HCT116 (cell line): ENCODE data around the gene CHURC1. TPM values are rescaled to one million over a fixed set of nuclear protein-coding genes. Genes with fewer than 3 reads are reported as not detected.

Source experiments
- ATAC-seq: fragments of 200-7000 bp; cut with Tn5 transposase; 2 replicates; pipeline ENCODE4 v1.9.1; 2020; ENCODE audit warnings: mild to moderate bottlenecking, moderate library complexity
- BruUV-seq: library from RNA; stranded (reverse); fragments of 400-500 nt; replicated peaks from 2 replicates; lab custom pipeline; 2021; lab: Mats Ljungman, UMichigan
- CTCF ChIA-PET: fragments of 300-600 bp; sonication (Branson Sonifier 250); formaldehyde crosslinking; loops from one replicate; lab custom pipeline; 2021; ENCODE audit warnings: antibody characterized with exemption; lab: Charles Lee
- POLR2A ChIA-PET: fragments of 300-600, 350-600 bp; sonication (Branson Sonifier 250); formaldehyde crosslinking; loops from one replicate; lab custom pipeline; 2021; ENCODE audit warnings: antibody characterized with exemption; lab: Charles Lee
- RAD21 ChIA-PET, 2 experiments: fragments of 300-600 bp; sonication (Branson Sonifier 250); formaldehyde crosslinking; loops; one replicate each; lab custom pipeline; 2023; ENCODE audit warnings: low total read pairs in 2 of 2; ENCODE audit not compliant: uncharacterized antibody in 2 of 2, unreplicated experiment in 2 of 2, low non-redundant PET in 1 of 2; lab: Charles Lee
- DNase-seq: peaks from one replicate; pipeline ENCODE4 v3.0.0-alpha.2; 2010; ENCODE audit warnings: low read depth, low spot score
- H2AFZ ChIP-seq: fragments of 200-600 bp; shearing (Covaris generic), sonication (generic); 2 replicates; pipeline ENCODE4 v1.6.1; 2017; ENCODE audit warnings: low read depth, mixed run types, mixed read lengths, antibody characterized with exemption, low read length; ENCODE audit not compliant: poor library complexity, severe bottlenecking
- H3K27ac ChIP-seq: 2 replicates; pipeline ENCODE4 v1.5.1; 2012; ENCODE audit warnings: low read depth, low read length
- H3K27me3 ChIP-seq: fragments of 200-600 bp; sonication (generic); 2 replicates; pipeline ENCODE4 v1.6.1; 2016; ENCODE audit warnings: mixed run types, low read length, mixed read lengths; ENCODE audit not compliant: insufficient read depth
- H3K36me3 ChIP-seq, 2 experiments: fragments of 200-500 bp in 1 of 2; fragments of 200-600 bp in 1 of 2; sonication (Bioruptor generic) in 1 of 2; sonication (generic) in 1 of 2; 2 replicates each; pipeline versions ENCODE4 v1.5.1 to v1.6.1; 2014 to 2016; ENCODE audit warnings: low read length in 2 of 2, inconsistent platforms in 1 of 2, mixed read lengths in 1 of 2, mixed run types in 1 of 2; ENCODE audit not compliant: insufficient read depth in 2 of 2, control insufficient read depth in 1 of 2
- H3K4me1 ChIP-seq, 2 experiments: fragments of 200-600 bp in 1 of 2; sonication (generic) in 1 of 2; 2 replicates each; pipeline versions ENCODE4 v1.5.1 to v1.6.1; 2012 to 2017; ENCODE audit warnings: low read length in 2 of 2, inconsistent platforms in 1 of 2, mild to moderate bottlenecking in 1 of 2, mixed read lengths in 1 of 2, mixed run types in 1 of 2, moderate library complexity in 1 of 2; ENCODE audit not compliant: insufficient read depth in 2 of 2, control insufficient read depth in 1 of 2
- H3K4me2 ChIP-seq: fragments of 200-600 bp; sonication (generic); 2 replicates; pipeline ENCODE4 v1.6.1; 2017; ENCODE audit warnings: mixed run types, low read length, mixed read lengths
- H3K4me3 ChIP-seq, 2 experiments: fragments of 200-600 bp in 1 of 2; sonication (generic) in 1 of 2; replicated peaks in 1 of 2; 2 replicates each; pipeline ENCODE4 v1.5.1; 2011 to 2016; ENCODE audit warnings: low read length in 2 of 2, control low read depth in 1 of 2, low read depth in 1 of 2, mild to moderate bottlenecking in 1 of 2, mixed read lengths in 1 of 2, mixed run types in 1 of 2
- H3K79me2 ChIP-seq: fragments of 200-600 bp; sonication (generic); 2 replicates; pipeline ENCODE4 v1.6.1; 2017; ENCODE audit warnings: mild to moderate bottlenecking, mixed run types, low read length, moderate library complexity, mixed read lengths; ENCODE audit not compliant: insufficient read depth
- H3K9ac ChIP-seq: fragments of 200-600 bp; sonication (generic); 2 replicates; pipeline ENCODE4 v1.6.1; 2016; ENCODE audit warnings: low read length, mixed read lengths
- H3K9me2 ChIP-seq: fragments of 200-600 bp; sonication (generic), shearing (Covaris generic); 2 replicates; pipeline ENCODE4 v1.6.1; 2017; ENCODE audit warnings: mixed run types, mild to moderate bottlenecking, moderate library complexity; ENCODE audit not compliant: insufficient read depth
- H3K9me3 ChIP-seq, 2 experiments: fragments of 200-500 bp in 1 of 2; fragments of 200-600 bp in 1 of 2; sonication (Bioruptor generic) in 1 of 2; sonication (generic) in 1 of 2; 2 replicates each; pipeline ENCODE4 v1.6.1; 2014 to 2017; ENCODE audit warnings: low read length in 2 of 2, mixed read lengths in 2 of 2, inconsistent platforms in 1 of 2, low read depth in 1 of 2, mild to moderate bottlenecking in 1 of 2, mixed run types in 1 of 2, moderate library complexity in 1 of 2; ENCODE audit not compliant: control insufficient read depth in 1 of 2, insufficient read depth in 1 of 2
- H4K20me1 ChIP-seq: fragments of 200-600 bp; sonication (generic), shearing (Covaris generic); 2 replicates; pipeline ENCODE4 v1.6.1; 2017; ENCODE audit warnings: mixed run types, mild to moderate bottlenecking, moderate library complexity; ENCODE audit not compliant: insufficient read depth
- CEBPB ChIP-seq: IDR thresholded peaks from 2 replicates; pipeline ENCODE4 v1.6.1; 2012; ENCODE audit warnings: low read depth
- FOSL1 ChIP-seq: IDR thresholded peaks from 2 replicates; pipeline ENCODE4 v1.6.1; 2012; ENCODE audit warnings: low read depth
- POLR2A ChIP-seq: IDR thresholded peaks from 2 replicates; pipeline ENCODE4 v1.7.0; 2011; ENCODE audit warnings: borderline replicate concordance; ENCODE audit not compliant: insufficient read depth, insufficient read length; ENCODE audit errors: extremely low read depth
- REST ChIP-seq: IDR thresholded peaks from 2 replicates; pipeline ENCODE4 v1.6.1; 2012; ENCODE audit warnings: low read depth
- YY1 ChIP-seq: IDR thresholded peaks from 2 replicates; pipeline ENCODE4 v1.6.1; 2011; ENCODE audit warnings: low read length, low read depth, moderate library complexity, mild to moderate bottlenecking; ENCODE audit not compliant: insufficient replicate concordance; ENCODE audit errors: extremely low read depth
- ZBTB33 ChIP-seq: IDR thresholded peaks from 2 replicates; pipeline ENCODE4 v1.6.1; 2011; ENCODE audit warnings: mild to moderate bottlenecking, low read length, moderate library complexity; ENCODE audit not compliant: insufficient replicate concordance; ENCODE audit errors: extremely low read depth
- ZFX ChIP-seq: fragments of 450-650 bp; IDR thresholded peaks from 2 replicates; pipeline ENCODE4 v1.6.1; 2017
- intact Hi-C: fragments of 100-400 bp; cut with micrococcal nuclease; formaldehyde crosslinking; loops from 2 replicates; pipeline ENCODE4 v1.10.0; 2022
- total RNA-seq: library from RNA; stranded (reverse); gene quantifications from one replicate; pipeline ENCODE4 v1.2.1, GENCODE V29; 2021; ENCODE audit not compliant: unreplicated experiment

Gene CHURC1
- total RNA-seq, 1 experiment from 2014 or later = 47.5 TPM

- H3K4me3 ChIP-seq = no peak within 1 kb of the TSS
- CTCF ChIA-PET = no interaction called here
- H3K36me3 ChIP-seq = no peaks in the 10 kb centered on the region
- ATAC-seq = no peak
- BruUV-seq = no TSS peak
- intact Hi-C loops = no loop called here
- H4K20me1 ChIP-seq = no peaks in the 10 kb centered on the region
- H3K9me2 ChIP-seq = no peaks in the 10 kb centered on the region
- TF ChIP-seq ZFX (no peak), REST (no peak), CEBPB (no peak), YY1 (no peak), POLR2A (no peak), ZBTB33 (no peak), FOSL1 (no peak)
- DNase-seq = no peak
- RAD21 ChIA-PET = no interaction called here
- no peaks in the 10 kb centered on the region for H3K4me1 ChIP-seq
- no peaks in the 10 kb centered on the region; the same call in 1 of the 2 replicates for H3K79me2 ChIP-seq
- H3K27me3 ChIP-seq = no peaks in the 10 kb centered on the region
- POLR2A ChIA-PET = no interaction called here
- H3K4me2 ChIP-seq = no peak within 1 kb of the TSS
- no peaks in the 10 kb centered on the region for H3K9me3 ChIP-seq
- H3K27ac ChIP-seq = no peak within 1 kb of the TSS
- H3K9ac ChIP-seq = no peak within 1 kb of the TSS
- no peak within 1 kb of the TSS for H2AFZ ChIP-seq
These were observed 28.4 kb downstream of the CHURC1 start, which contains the start of gene GPX2 for GRCh38 chr14:64942531-64943111. Gene GPX2, minus strand, starts transcription at chr14:64942745. Its CDS starts 19 bp downstream, at chr14:64942726.
